ENCODE results near the gene CNKSR3.

The CNKSR3 gene

DNA sequence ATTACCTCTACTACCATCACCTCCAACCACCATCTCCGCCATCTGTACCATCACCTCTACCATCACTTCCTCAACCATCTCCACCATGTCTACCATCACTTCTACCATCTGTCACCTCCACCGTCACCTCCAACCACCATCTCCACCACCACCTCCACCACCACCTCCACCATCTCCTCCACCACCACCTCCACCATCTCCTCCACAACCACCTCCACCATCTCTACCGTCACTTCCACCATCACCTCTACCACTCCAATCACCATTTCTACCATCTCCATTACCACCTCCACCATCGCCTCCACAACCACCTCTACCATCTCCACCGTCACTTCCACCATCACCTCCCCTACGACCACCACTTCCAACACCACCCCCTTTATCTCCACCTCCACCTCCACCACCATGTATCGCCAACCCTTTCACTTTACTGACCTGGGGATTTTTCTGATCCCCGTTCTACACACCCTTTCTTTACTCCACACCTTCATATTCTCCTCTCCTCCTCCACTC, 156.2 kb downstream of the CNKSR3 start:
- no peak for DNase-seq
- Histone ChIP-seq H3K4me3 (ENCODE audit: low read depth, low read length) (no peak overlapping the region), H3K36me3 (no peaks in the 10 kb centered on the region), H3K27ac (no peak overlapping the region), H3K9me3 (ENCODE audit: severe bottlenecking) (no peaks in the 10 kb centered on the region), H3K27me3 (ENCODE audit: insufficient read depth, low read depth, severe bottlenecking) (no peaks in the 10 kb centered on the region)
- TF ChIP-seq, protein P1, sequence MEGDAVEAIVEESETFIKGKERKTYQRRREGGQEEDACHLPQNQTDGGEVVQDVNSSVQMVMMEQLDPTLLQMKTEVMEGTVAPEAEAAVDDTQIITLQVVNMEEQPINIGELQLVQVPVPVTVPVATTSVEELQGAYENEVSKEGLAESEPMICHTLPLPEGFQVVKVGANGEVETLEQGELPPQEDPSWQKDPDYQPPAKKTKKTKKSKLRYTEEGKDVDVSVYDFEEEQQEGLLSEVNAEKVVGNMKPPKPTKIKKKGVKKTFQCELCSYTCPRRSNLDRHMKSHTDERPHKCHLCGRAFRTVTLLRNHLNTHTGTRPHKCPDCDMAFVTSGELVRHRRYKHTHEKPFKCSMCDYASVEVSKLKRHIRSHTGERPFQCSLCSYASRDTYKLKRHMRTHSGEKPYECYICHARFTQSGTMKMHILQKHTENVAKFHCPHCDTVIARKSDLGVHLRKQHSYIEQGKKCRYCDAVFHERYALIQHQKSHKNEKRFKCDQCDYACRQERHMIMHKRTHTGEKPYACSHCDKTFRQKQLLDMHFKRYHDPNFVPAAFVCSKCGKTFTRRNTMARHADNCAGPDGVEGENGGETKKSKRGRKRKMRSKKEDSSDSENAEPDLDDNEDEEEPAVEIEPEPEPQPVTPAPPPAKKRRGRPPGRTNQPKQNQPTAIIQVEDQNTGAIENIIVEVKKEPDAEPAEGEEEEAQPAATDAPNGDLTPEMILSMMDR (IDR thresholded peaks at IDR 0.05; ENCODE audit: low read depth, low read length) = no peak

- Histone ChIP-seq H3K4me3 (ENCODE audit: low read depth, low read length) (no peak overlapping the region), H3K27me3 (ENCODE audit: insufficient read depth, low read depth, severe bottlenecking) (no peaks in the 10 kb centered on the region), H3K9me3 (ENCODE audit: severe bottlenecking) (no peaks in the 10 kb centered on the region), H3K27ac (no peak overlapping the region), H3K36me3 (no peaks in the 10 kb centered on the region)
- TF ChIP-seq, protein P1 (IDR thresholded peaks at IDR 0.05; ENCODE audit: low read depth, low read length) = no peak
- DNase-seq = no peak
These were observed 156.9 kb downstream of the CNKSR3 start for GRCh38 chr6:154353626-154354025.

DNA sequence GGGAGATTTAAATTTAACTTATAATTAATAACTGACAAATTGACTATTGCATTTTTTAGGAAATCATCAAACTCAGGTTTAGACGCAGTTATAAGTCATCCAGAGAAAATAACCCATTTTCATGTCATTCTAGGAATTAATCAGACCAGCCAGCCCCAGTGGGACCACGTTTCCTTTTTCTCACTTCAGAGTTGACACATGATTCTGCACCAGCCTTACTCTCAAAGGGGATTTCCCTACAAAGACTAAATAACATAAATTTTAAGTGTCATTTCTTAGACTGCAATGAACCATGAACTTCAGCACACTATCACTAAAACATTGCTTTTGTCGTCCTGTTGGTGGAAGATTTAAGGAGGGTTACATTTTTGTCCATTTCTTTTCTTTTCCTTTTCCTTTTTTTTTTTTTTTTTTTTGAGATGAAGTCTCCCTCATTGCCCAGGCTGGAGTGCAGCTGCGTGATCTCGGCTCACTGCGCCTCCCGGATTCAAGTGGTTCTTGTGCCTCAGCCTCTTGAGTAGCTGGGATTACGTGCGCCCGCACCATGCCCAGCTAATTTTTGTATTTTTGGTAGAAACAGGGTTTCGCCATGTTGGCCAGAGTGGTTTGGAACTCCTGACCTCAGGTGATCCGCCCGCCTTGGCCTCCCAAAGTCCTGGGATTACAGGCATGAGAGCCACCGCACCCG, 157.4 kb downstream of the CNKSR3 start:
- no peak overlapping the region for H3K27ac ChIP-seq

DNA sequence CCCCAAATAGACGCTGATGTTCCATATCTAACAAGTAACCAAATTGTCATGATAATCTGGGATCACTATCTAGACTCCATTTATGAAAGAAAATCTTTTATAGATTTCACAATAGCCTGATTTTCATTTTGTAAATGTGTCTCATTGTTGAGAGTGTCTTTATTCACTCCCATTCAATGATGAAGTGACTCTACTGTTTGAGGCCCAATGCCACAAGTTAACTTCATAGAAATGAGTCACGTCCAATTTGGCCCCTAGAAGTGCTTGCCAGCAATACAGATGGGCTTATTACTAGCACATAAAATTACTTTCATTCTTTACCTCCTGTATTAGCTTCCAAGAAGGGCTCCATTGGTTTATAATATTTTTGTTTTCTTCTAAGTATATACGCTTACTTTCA, 160.2 kb downstream of the CNKSR3 start:
- H3K4me3 ChIP-seq (ENCODE audit: low read depth, low read length) = no peak overlapping the region
- H3K9me3 ChIP-seq (ENCODE audit: severe bottlenecking) = no peaks in the 10 kb centered on the region
- DNase-seq = no peak
- TF ChIP-seq, protein P1 (IDR thresholded peaks at IDR 0.05; ENCODE audit: low read depth, low read length) = no peak
- H3K27me3 ChIP-seq (ENCODE audit: insufficient read depth, low read depth, severe bottlenecking) = no peaks in the 10 kb centered on the region
- no peak overlapping the region for H3K27ac ChIP-seq
- no peaks in the 10 kb centered on the region for H3K36me3 ChIP-seq

More for the DNA sequence above, 157.4 kb downstream of the CNKSR3 start:
- no peak overlapping the region for H3K4me3 ChIP-seq (ENCODE audit: low read depth, low read length)
- no peaks in the 10 kb centered on the region for H3K27me3 ChIP-seq (ENCODE audit: insufficient read depth, low read depth, severe bottlenecking)
- H3K9me3 ChIP-seq (ENCODE audit: severe bottlenecking) = no peaks in the 10 kb centered on the region
- no peaks in the 10 kb centered on the region for H3K36me3 ChIP-seq
- no peak for DNase-seq
- TF ChIP-seq, protein P1 (IDR thresholded peaks at IDR 0.05; ENCODE audit: low read depth, low read length) = no peak

DNA sequence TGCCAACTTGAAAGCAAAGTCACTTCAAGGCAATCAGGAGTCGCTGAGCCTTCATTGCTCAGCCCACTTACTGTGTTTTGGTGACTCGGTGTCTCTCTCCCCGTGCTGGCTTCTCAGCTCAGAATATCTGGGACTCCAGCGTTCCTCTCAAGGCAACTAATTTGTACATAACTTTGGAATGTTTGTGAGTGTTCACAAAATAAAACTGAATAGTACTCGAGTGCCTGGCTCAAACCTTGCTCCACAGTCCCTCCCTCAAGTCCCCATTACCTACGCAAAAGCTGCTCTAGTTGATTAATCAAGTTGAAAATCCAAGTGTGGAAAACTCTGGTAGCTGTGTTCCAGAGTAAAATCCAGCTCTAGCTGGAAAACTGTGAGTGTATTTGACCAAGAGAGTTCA, 162.5 kb downstream of the CNKSR3 start:
- no peak for DNase-seq
- no peaks in the 10 kb centered on the region for H3K36me3 ChIP-seq
- no peak overlapping the region for H3K4me3 ChIP-seq (ENCODE audit: low read depth, low read length)
- H3K27me3 ChIP-seq (ENCODE audit: insufficient read depth, low read depth, severe bottlenecking) = no peaks in the 10 kb centered on the region
- no peaks in the 10 kb centered on the region for H3K9me3 ChIP-seq (ENCODE audit: severe bottlenecking)
- no peak overlapping the region for H3K27ac ChIP-seq
- TF ChIP-seq, protein P1 (IDR thresholded peaks at IDR 0.05; ENCODE audit: low read depth, low read length) = no peak

DNA sequence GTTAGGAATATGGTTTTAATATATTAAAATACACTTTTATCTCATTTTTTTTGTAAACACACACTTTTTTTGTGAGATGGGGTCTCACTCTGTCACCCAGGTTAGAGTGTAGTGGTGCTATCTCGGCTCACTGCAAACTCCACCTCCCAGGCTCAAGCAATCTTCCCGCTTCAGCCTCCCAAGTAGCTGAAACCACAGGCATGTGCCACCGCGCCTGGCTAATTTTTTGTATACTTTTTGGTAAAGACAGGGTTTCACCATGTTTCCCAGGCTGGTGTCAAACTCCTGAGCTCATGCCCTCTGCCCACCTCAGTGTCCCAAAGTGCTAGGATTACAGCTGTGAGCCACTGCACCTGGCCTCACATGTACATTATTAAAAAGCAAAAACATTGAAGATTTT, 164.7 kb downstream of the CNKSR3 start:
- H3K36me3 ChIP-seq = no peaks in the 10 kb centered on the region
- no peak overlapping the region for H3K4me3 ChIP-seq (ENCODE audit: low read depth, low read length)
- no peaks in the 10 kb centered on the region for H3K27me3 ChIP-seq (ENCODE audit: insufficient read depth, low read depth, severe bottlenecking)
- H3K9me3 ChIP-seq (ENCODE audit: severe bottlenecking) = no peaks in the 10 kb centered on the region
- DNase-seq = no peak
- TF ChIP-seq, protein P1 (IDR thresholded peaks at IDR 0.05; ENCODE audit: low read depth, low read length) = no peak
- H3K27ac ChIP-seq = no peak overlapping the region

All from WERI-Rb-1 (cell line).